GM18519 (cell line): ENCODE results near the gene SP8.

ENCODE experiments used
- ATAC-seq: cut with Tn5 transposase; IDR thresholded peaks from one replicate; pipeline ENCODE4 v1.9.1; 2021; ENCODE audit warnings: mild to moderate bottlenecking, moderate library complexity; ENCODE audit not compliant: unreplicated experiment, low FRiP score

The SP8 gene

DNA sequence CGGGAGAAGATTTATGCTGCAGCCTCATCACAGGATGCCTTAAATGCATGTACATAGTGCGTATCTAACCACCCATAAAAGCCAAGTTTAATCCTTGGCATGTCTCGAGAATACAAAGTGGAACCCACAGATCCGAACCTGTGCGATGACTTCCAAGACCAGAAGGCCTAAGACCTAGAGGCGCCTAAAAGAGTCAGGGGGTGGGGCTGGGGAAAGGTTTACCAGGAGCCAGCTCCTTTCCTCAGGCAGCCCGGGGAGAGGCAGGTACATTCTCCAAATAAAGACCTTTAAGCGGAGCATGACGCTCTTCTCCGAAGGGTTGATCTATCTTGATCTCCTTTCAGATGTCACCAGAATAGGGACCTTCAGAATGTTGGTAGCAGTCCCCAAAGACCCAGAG is 9.7 kb downstream of the SP8 start:
- ATAC-seq, result no peak

DNA sequence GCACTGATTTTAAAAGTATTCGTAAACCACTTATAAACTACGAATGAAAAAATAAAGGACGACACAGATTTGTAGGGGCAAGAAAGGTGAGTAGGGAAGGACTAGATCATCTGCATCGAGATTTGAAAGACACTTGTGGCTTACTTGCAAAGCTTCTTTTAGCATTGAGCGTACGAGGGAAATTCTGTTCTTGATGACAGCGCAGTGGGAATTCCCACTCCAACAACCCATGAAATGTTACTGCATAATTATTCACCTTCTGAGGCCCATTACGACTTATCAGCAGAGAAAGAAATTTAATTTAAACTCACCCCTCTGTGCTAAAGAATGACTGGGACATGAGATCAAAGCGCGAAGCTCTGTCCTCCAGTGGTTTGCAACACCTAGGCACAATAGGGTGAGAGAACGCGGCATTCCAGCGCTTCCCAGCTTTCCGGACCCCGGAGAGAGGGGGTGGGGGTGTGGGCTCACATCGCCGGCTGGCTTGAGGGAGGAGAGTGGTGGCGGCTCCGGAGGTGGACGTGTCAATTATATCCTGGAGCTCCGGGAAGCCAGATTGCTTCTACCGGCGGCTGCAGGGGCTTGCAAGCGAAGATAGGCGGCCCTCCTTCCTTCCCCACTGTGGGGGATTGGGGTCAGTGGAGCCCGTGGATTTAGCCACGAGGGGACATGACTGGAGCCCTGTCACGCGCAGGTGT is 10.3 kb downstream of the SP8 start:
- ATAC-seq, result no peak

DNA sequence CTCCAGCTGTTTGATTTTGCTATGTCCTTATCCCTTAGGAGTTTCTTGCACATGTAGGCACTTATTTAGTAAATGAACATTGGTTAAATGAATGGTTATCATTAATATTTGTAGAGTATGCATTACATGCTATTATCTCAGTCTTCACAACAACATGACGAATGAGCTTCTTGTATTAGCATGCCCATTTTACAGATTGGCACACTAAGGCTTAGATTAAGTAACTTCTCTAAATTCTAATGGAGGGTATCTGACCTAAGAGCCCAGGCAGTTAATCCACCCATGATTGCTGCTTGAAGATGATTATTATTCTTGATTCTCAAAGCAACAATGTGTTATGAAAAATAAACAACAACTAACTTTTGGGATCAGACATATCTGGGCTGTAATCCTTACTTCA is 32.7 kb downstream of the SP8 start:
- ATAC-seq, result no peak

DNA sequence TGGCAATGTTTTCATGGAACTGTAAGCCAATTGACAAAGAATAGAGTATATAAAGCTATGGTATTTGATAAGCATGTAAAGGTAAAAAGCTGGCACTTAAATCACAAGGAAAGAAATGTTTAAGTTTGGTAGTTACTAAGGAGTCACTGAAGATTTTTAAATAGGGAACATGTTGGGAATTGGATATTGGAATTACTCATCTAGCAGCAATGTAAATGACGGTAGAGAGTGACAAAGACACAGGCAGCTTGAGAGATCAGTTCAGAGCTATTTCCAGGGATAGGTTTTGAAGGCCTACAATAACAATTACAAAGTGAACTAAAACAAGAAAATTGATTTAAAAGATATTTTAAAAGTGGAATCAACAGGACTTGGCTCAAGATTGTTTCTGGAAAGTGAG is 36.8 kb downstream of the SP8 start:
- no peak for ATAC-seq

DNA sequence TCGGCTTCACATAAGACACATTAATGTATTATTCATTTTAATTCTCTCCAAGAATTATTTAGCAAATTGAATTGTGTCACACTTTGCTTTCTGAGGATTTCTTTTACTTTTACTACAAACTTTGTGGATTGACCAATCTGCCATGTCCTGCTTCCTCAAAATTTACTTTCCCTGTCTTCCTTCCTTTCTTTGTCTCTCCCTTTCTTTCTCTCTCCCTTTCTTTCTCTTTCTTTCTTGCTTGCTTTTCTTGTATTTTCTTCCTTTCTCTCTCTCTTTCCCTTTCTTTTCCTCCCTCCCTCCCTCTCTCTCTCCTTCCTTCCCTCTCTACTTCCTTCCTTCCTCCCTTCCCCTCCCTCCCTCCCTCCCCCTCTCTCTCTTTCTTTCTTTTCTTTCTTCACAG is 37.8 kb downstream of the SP8 start:
- ATAC-seq, result no peak

DNA sequence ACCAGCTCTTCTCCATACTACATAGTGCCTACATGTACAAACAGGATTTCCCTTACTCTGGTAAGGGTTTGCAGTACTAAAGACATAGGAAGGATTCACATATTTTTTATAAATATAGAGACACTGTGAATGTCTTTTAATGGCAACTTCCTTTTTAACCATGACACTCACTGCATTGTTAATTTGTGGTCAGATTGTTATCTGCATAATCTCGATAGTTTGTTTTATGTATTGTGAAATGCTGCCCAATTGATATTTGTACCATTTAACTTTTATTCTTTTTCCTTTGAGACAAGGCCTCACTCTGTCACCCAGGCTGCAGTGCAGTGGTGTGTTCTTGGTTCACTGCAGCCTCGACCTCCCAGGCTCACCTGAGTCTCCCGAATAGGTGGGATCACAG is 39.7 kb downstream of the SP8 start:
- no peak for ATAC-seq

DNA sequence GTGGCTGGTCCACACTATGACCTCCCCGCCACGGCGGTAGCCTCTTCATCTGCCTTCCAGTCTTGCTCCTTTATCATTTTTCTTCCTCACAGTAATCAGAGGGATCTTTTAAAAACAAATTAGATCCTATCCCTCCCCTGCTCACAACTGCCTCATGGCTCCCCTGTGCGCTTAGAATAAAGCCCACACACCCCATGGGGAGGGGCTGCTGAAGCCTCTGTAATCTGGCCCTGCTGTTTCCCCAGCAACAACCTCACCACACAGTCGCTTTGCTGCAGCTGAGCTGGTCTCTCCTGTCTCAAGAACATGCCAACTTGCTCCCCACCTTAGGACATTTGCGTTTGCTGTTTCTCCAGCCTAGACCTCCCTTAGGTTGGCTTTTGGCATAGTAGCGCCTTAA is 41.0 kb downstream of the SP8 start:
- no peak for ATAC-seq

DNA sequence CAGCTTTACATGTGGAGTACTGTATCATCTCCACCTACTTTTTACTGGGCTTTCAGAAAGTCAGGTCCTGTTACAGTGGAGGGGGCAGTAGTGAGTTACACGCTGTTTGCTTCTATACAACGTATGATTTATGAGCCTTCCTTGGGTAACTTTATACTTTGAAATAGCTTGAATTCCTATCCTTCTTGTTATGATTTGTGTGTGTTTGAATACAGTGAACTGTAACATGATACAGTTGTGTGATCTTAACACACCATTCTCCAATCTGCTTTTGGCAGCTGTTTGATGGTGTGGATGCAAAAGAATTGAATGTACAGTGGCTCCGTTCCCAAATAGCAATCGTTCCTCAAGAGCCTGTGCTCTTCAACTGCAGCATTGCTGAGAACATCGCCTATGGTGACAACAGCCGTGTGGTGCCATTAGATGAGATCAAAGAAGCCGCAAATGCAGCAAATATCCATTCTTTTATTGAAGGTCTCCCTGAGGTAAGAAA is 41.7 kb downstream of the SP8 start:
- ATAC-seq, result no peak

DNA sequence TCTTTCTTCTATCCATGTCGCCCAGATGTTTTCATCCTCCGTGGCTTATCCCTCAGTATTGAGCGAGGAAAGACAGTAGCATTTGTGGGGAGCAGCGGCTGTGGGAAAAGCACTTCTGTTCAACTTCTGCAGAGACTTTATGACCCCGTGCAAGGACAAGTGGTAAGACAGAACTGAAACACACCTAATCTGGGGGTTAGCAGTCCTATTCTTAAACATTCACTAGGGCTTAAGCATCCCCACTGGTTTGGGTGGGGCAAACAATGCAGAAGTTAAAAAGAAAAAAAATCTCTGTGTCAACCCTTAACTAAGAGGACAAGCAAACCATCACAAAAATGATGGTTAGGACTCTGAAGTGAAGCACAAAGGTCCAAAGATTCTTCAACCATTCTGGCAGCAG is 43.8 kb downstream of the SP8 start:
- no peak for ATAC-seq

DNA sequence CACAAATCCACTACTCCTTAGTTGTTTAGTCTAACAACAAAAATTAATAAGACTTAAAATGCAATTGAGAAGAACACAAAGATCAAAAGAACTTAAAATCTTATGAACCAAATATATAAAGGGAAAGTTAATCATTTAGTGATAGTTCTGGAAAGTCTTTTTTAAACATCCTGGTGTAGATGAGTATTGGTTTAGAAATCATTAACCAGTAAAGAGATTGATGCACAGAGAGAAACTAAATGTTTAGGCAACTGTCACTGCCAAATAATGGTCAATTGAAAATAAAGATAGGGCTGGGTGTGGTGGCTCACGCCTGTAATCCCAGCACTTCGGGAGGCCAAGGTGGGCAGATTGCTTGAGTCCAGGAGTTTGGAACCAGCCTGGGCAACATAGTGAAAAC is 44.9 kb downstream of the SP8 start:
- no peak for ATAC-seq

DNA sequence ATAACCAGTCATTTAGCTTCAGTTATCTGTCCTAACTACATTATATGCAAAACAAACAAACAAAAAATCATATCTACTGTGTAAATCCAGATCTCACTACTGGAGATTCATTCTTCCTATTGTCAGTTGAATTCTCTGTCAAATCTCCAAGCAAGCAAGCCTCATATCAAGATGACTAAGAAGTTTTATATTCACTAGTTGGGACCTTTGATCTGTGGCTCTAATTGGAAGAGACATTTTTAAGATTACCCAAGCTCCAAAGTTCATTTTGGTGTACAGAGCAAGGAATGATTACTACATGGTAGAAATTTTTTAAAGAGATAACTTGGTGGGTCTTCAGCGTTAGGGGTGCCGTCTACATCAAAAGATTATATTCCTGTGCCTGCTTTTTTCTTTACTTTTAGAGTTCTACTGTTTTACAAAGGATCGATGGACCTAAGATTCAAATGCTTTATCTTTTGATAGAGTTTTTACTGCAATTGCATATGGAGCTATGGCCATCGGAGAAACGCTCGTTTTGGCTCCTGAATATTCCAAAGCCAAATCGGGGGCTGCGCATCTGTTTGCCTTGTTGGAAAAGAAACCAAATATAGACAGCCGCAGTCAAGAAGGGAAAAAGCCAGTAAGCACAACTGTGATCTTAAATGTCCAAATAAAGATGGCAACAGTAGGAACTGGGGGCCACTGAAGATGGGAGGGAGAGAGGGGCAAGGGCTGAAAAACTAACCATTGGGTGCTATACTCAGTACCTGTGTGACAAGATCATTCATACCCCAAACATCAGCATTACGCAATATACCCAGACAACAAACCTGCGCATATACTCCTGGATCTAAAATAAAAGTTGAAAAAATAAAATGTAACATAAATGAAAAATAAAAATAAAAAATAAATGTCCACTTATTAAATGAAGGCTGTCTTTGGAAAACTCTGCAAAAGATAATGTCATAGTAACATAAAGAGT is 47.9 kb downstream of the SP8 start:
- ATAC-seq, result no peak

DNA sequence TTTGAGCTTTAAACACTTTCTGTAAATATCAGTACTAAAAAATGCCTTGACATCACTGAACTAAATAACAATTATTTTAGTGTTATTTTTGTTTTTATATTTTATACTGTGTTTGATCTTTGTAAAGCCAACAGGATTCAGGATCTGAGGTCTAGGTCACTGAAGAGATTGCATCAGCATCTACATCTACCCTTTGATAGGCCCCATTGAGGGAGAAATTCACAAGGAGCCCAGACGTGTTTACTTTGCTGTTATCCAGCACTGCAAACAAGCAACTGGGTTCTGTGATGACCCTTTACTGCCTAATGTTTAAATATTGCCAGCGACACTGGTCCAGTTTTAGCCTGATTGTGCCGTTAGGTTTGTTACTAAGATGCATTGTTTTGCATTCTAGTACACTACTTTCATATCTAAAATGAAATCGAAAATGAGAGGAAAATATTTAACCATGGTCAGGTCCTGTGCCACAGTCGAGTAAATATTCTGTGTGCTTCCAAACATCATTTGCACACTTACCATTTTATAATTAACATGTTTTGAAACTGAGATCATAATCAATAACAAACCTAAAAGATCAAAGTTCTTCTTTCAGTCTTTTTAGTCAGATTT is 48.7 kb downstream of the SP8 start:
- ATAC-seq, result peak; percentile 57

DNA sequence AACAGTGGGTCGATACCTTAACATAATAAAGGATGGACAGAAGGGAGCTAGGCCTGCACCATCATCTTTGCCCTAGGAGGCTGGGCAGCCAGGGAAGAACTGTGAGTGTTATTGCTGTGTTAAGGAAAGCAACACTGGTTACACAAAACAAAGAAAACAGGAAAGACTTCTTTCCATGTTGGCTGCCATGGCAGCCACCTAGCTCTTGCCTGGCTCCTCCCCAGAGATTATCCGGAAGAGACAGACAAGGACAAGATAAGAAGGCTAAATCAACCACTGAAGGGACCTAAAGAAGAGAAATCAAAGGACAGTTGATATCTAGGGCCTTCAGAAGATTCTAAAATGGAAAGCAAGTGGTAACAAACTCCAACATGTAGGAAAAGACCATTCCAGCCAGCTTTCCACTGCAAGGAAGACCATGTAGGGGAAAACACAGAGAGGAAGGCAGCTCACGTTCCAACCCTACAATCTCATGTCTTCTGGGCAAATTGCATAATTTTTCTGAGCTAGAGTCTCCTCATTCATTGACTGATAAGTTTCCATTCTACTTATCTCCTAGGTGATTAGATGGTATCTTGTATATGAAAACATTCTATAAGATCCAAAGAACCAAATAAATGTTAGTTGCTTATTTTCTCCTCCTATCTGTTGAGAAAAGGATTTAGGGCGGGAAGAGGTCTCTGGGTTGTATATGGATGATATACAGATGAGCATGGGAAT is 51.2 kb downstream of the SP8 start:
- ATAC-seq, result no peak
